ENCODE data around the gene DNM1L. TPM values are rescaled to one million over a fixed set of nuclear protein-coding genes. Genes with fewer than 3 reads are reported as not detected.

Gene DNM1L
- polyA plus RNA-seq, 1 of the 3 experiments (the other 2 are of a cell fraction) = 26.6 TPM

GRCh38 chr12:32641287-32641901, 37.7 kb upstream of the DNM1L start (continued):
- TF ChIP-seq USF2 (IDR thresholded peaks at IDR 0.05; ENCODE audit: borderline replicate concordance, low read depth, low read length) (no peak), TEAD4 (IDR thresholded peaks at IDR 0.05; ENCODE audit: borderline replicate concordance, insufficient read depth) (no peak), NFIC (IDR thresholded peaks at IDR 0.05; ENCODE audit: borderline replicate concordance) (no peak), GATA2 (CRISPR knock-in tag; IDR thresholded peaks at IDR 0.05) (no peak), TCF12 (IDR thresholded peaks at IDR 0.05) (no peak), ZBTB33 (IDR thresholded peaks at IDR 0.05; ENCODE audit: borderline replicate concordance, low read depth) (no peak), FOSL2 (IDR thresholded peaks at IDR 0.05; ENCODE audit: borderline replicate concordance, low read depth) (no peak), POLR2AphosphoS5 (IDR thresholded peaks at IDR 0.05; ENCODE audit: low read depth, low read length) (no peak), CHD2 (IDR thresholded peaks at IDR 0.05; ENCODE audit: low read length, partially characterized antibody) (no peak)

GRCh38 chr12:32644431-32644830, 34.7 kb upstream of the DNM1L start:
- Histone ChIP-seq H3K9me3 (no peaks in the 10 kb centered on the region), H3K4me3 (ENCODE audit: low read depth in 2 of 2, low read length in 1 of 2) (no peak overlapping the region), H3F3A (replicated peaks; ENCODE audit: insufficient read depth) (no peaks in the 10 kb centered on the region), H2AFZ (ENCODE audit: low read depth) (no peak overlapping the region), H3K27me3 (ENCODE audit: insufficient read depth) (no peaks in the 10 kb centered on the region), H3K36me3 (replicated peaks in 1 of 2; ENCODE audit: control insufficient read depth in 1 of 2, insufficient read depth in 2 of 2, low read length in 1 of 2) (peaks cover 2 to 3% of the 10 kb centered on the region in 2 experiments), H4K20me1 (ENCODE audit: insufficient read depth) (no peaks in the 10 kb centered on the region), H3K9me2 (no peaks in the 10 kb centered on the region), H3K79me2 (ENCODE audit: insufficient read depth) (no peaks in the 10 kb centered on the region), H3K27ac (ENCODE audit: low read depth in 2 of 2, low read length in 1 of 2) (no peak overlapping the region), H3K4me1 (ENCODE audit: control insufficient read depth in 1 of 2, insufficient read depth in 2 of 2, low read depth in 1 of 2, low read length in 1 of 2) (no peaks in the 10 kb centered on the region; a peak in 1 of 4 replicates), H3K4me2 (no peak overlapping the region), H3K9ac (no peak overlapping the region)
- DNase-seq = no peak
- CTCF ChIA-PET = interaction anchor here (1.2 kb wide), 1 partner anchor 13 kb away, joined by 7 read pairs; no protein-coding TSS in a partner anchor
- 73% methylated on average over 2 of the region's 2 CpGs for WGBS (ENCODE audit: low lambda C conversion rate)
- TF ChIP-seq FOXJ3 (CRISPR knock-in tag; IDR thresholded peaks at IDR 0.05) (no peak), TCF12 (IDR thresholded peaks at IDR 0.05) (no peak), NFIC (IDR thresholded peaks at IDR 0.05; ENCODE audit: borderline replicate concordance) (no peak), MAX (IDR thresholded peaks at IDR 0.05; ENCODE audit: low read depth) (no peak), EZH2phosphoT487 (IDR thresholded peaks at IDR 0.05; ENCODE audit: borderline replicate concordance, low read depth) (no peak), POLR2AphosphoS5 (IDR thresholded peaks at IDR 0.05; ENCODE audit: low read depth, low read length) (no peak), USF1 (IDR thresholded peaks at IDR 0.05; ENCODE audit: borderline replicate concordance, low read depth) (no peak), CHD2 (IDR thresholded peaks at IDR 0.05; ENCODE audit: low read length, partially characterized antibody) (no peak), FOXM1 (IDR thresholded peaks at IDR 0.05; ENCODE audit: low read depth) (no peak), SIN3A (IDR thresholded peaks at IDR 0.05; ENCODE audit: borderline replicate concordance, low read depth, low read length) (no peak), NRF1 (IDR thresholded peaks at IDR 0.05; ENCODE audit: low read depth, low read length) (no peak)
- POLR2A ChIA-PET = no interaction called here

All from SK-N-SH (cell line).